HCT116 (cell line): ENCODE measurements around the gene PSMD3.

Source experiments
- CTCF ChIP-seq, 3 experiments: fragments of 200-600 bp in 1 of 3; sonication (generic) in 1 of 3; IDR thresholded peaks in 2 of 3; conservative IDR thresholded peaks in 1 of 3; 2 replicates each; pipeline ENCODE4 v1.5.1; 2012 to 2017; ENCODE audit warnings: low read depth in 2 of 3, low read length in 2 of 3, antibody characterized with exemption in 1 of 3, borderline replicate concordance in 1 of 3, control low read depth in 1 of 3, mild to moderate bottlenecking in 1 of 3, mixed read lengths in 1 of 3, mixed run types in 1 of 3, moderate library complexity in 1 of 3; ENCODE audit not compliant: insufficient read depth in 1 of 3
- FOSL1 ChIP-seq: IDR thresholded peaks from 2 replicates; pipeline ENCODE4 v1.6.1; 2012; ENCODE audit warnings: low read depth
- POLR2AphosphoS5 ChIP-seq: IDR thresholded peaks from 2 replicates; pipeline ENCODE4 v1.6.1; 2011; ENCODE audit warnings: mild to moderate bottlenecking, low read depth, low read length, moderate library complexity

- TF ChIP-seq CTCF (IDR thresholded peaks at IDR 0.05 in 2 of 3, conservative IDR thresholded peaks at IDR 0.05 in 1 of 3; ENCODE audit: borderline replicate concordance in 1 of 3, insufficient read depth in 1 of 3, low read depth in 2 of 3, low read length in 2 of 3) (no peak), POLR2AphosphoS5 (no peak), FOSL1 (no peak)
These were observed 1.5 kb upstream of the PSMD3 start for GRCh38 chr17:39979016-39979670.
